Measurements from ENCODE around the gene EMSY. TPM values are rescaled to one million over a fixed set of nuclear protein-coding genes. Genes with fewer than 3 reads are reported as not detected.

Gene EMSY
- total RNA-seq, 1 donor from 2014 or later = 20.9 TPM

GRCh38 chr11:76408171-76408965 lies 36.5 kb upstream of the EMSY start:
- no peak for DNase-seq
- ATAC-seq = no peak
- H3K4me3 ChIP-seq = no peak overlapping the region
- H3K36me3 ChIP-seq = no peaks in the 10 kb centered on the region
- H3K27ac ChIP-seq = no peak overlapping the region
- no peaks in the 10 kb centered on the region for H3K27me3 ChIP-seq
- intact Hi-C loops (cut with DNase I) = no loop called here
- H3K9me3 ChIP-seq = no peaks in the 10 kb centered on the region
- H3K4me1 ChIP-seq = no peaks in the 10 kb centered on the region
- TF ChIP-seq CTCF (IDR thresholded peaks at IDR 0.05) = no peak

- intact Hi-C loops (cut with DNase I) = no loop called here
- Histone ChIP-seq H3K27ac (no peak overlapping the region), H3K27me3 (no peaks in the 10 kb centered on the region), H3K4me1 (no peaks in the 10 kb centered on the region), H3K36me3 (no peaks in the 10 kb centered on the region), H3K9me3 (no peaks in the 10 kb centered on the region), H3K4me3 (no peak overlapping the region)
- DNase-seq (no peak), ATAC-seq (no peak)
- TF ChIP-seq CTCF (IDR thresholded peaks at IDR 0.05) = no peak
Observed at GRCh38 chr11:76410851-76411357, 33.9 kb upstream of the EMSY start.

GRCh38 chr11:76415073-76415472 lies 29.7 kb upstream of the EMSY start:
- no peaks in the 10 kb centered on the region for H3K36me3 ChIP-seq
- no peaks in the 10 kb centered on the region for H3K9me3 ChIP-seq
- DNase-seq (no peak), ATAC-seq (no peak)
- no peaks in the 10 kb centered on the region for H3K4me1 ChIP-seq
- no peak for TF ChIP-seq CTCF (IDR thresholded peaks at IDR 0.05)
- no peaks in the 10 kb centered on the region for H3K27me3 ChIP-seq
- H3K27ac ChIP-seq = no peak overlapping the region
- intact Hi-C loops (cut with DNase I) = no loop called here
- no peak overlapping the region for H3K4me3 ChIP-seq

GRCh38 chr11:76419896-76420295 lies 24.9 kb upstream of the EMSY start:
- Histone ChIP-seq H3K27ac (no peak overlapping the region), H3K4me1 (no peaks in the 10 kb centered on the region), H3K27me3 (no peaks in the 10 kb centered on the region), H3K9me3 (no peaks in the 10 kb centered on the region), H3K4me3 (no peak overlapping the region), H3K36me3 (no peaks in the 10 kb centered on the region)
- ATAC-seq (peak; percentile 62), DNase-seq (no peak)
- intact Hi-C loops (cut with DNase I) = no loop called here
- peak; percentile 38 for TF ChIP-seq CTCF (IDR thresholded peaks at IDR 0.05)

GRCh38 chr11:76424379-76424778 lies 20.4 kb upstream of the EMSY start:
- no peak for ATAC-seq
- no peaks in the 10 kb centered on the region for H3K36me3 ChIP-seq
- DNase-seq = no peak
- H3K4me3 ChIP-seq = no peak overlapping the region
- H3K27me3 ChIP-seq = no peaks in the 10 kb centered on the region
- no peak overlapping the region for H3K27ac ChIP-seq
- no peaks in the 10 kb centered on the region for H3K9me3 ChIP-seq
- no peak for TF ChIP-seq CTCF (IDR thresholded peaks at IDR 0.05)
- intact Hi-C loops (cut with DNase I) = no loop called here
- no peaks in the 10 kb centered on the region for H3K4me1 ChIP-seq
